ENCODE data around the gene KIF11. TPM values are rescaled to one million over a fixed set of nuclear protein-coding genes. Genes with fewer than 3 reads are reported as not detected.

KIF11 gene
- total RNA-seq, 1 experiment from 2014 or later: 47.8 TPM

DNA sequence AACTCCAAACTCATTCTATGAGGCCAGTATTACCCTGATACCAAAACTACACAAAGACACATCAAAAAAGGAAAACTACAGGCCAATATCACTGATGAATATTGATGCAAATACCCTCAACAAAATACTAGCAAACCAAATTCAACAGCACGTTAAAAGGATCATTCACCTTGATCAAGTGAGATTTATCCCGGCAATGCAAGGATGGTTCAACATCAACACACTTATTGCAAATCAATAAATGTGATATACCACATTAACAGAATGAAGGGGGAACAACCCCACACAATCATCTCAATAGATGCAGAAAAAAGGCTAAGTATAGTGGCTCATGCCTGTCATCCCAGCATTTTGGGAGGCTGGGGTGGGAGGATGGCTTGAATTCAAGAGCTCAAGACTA is 39.0 kb upstream of the KIF11 start:
- intact Hi-C loops (cut with micrococcal nuclease; ENCODE audit: unreplicated experiment): no loop called here
- H3K36me3 ChIP-seq (ENCODE audit: control insufficient read depth, insufficient read depth, low read length): peaks cover 2% of the 10 kb centered on the region; the same call in 1 of the 2 replicates
- TF ChIP-seq, protein P1, sequence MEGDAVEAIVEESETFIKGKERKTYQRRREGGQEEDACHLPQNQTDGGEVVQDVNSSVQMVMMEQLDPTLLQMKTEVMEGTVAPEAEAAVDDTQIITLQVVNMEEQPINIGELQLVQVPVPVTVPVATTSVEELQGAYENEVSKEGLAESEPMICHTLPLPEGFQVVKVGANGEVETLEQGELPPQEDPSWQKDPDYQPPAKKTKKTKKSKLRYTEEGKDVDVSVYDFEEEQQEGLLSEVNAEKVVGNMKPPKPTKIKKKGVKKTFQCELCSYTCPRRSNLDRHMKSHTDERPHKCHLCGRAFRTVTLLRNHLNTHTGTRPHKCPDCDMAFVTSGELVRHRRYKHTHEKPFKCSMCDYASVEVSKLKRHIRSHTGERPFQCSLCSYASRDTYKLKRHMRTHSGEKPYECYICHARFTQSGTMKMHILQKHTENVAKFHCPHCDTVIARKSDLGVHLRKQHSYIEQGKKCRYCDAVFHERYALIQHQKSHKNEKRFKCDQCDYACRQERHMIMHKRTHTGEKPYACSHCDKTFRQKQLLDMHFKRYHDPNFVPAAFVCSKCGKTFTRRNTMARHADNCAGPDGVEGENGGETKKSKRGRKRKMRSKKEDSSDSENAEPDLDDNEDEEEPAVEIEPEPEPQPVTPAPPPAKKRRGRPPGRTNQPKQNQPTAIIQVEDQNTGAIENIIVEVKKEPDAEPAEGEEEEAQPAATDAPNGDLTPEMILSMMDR (IDR thresholded peaks at IDR 0.05): no peak
- TF ChIP-seq SIN3A (IDR thresholded peaks at IDR 0.05; ENCODE audit: borderline replicate concordance, insufficient read depth, low read depth, low read length): no peak
- no peak for TF ChIP-seq POLR2AphosphoS5 (IDR thresholded peaks at IDR 0.05; ENCODE audit: low read depth, low read length)
- TF ChIP-seq, protein P2, sequence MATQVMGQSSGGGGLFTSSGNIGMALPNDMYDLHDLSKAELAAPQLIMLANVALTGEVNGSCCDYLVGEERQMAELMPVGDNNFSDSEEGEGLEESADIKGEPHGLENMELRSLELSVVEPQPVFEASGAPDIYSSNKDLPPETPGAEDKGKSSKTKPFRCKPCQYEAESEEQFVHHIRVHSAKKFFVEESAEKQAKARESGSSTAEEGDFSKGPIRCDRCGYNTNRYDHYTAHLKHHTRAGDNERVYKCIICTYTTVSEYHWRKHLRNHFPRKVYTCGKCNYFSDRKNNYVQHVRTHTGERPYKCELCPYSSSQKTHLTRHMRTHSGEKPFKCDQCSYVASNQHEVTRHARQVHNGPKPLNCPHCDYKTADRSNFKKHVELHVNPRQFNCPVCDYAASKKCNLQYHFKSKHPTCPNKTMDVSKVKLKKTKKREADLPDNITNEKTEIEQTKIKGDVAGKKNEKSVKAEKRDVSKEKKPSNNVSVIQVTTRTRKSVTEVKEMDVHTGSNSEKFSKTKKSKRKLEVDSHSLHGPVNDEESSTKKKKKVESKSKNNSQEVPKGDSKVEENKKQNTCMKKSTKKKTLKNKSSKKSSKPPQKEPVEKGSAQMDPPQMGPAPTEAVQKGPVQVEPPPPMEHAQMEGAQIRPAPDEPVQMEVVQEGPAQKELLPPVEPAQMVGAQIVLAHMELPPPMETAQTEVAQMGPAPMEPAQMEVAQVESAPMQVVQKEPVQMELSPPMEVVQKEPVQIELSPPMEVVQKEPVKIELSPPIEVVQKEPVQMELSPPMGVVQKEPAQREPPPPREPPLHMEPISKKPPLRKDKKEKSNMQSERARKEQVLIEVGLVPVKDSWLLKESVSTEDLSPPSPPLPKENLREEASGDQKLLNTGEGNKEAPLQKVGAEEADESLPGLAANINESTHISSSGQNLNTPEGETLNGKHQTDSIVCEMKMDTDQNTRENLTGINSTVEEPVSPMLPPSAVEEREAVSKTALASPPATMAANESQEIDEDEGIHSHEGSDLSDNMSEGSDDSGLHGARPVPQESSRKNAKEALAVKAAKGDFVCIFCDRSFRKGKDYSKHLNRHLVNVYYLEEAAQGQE (IDR thresholded peaks at IDR 0.05; ENCODE audit: insufficient read depth in 1 of 2, low read depth in 2 of 2, low read length in 1 of 2): no peak
- no peak for TF ChIP-seq TCF7L2 (IDR thresholded peaks at IDR 0.05; ENCODE audit: low read depth, low read length)
- ATAC-seq (no peak), DNase-seq (ENCODE audit: low read depth, low spot score) (no peak)
- H3K9me3 ChIP-seq (ENCODE audit: control insufficient read depth, insufficient read depth, low read depth, low read length): no peaks in the 10 kb centered on the region; the same call in 1 of the 2 replicates
- no peak overlapping the region for H3K27ac ChIP-seq (ENCODE audit: low read length)
- POLR2A ChIA-PET: no interaction called here
- no TSS peak for BruUV-seq (replicated peaks)
- in situ Hi-C loops (cut with HindIII; ENCODE audit: low pct_unique_long_range_greater_than_20kb, low sequenced_read_pairs): no loop called here
- CTCF ChIA-PET: no interaction called here
- no peak overlapping the region for H3K4me3 ChIP-seq (ENCODE audit: low read depth in 2 of 2, low read length in 2 of 2)
- H3K27me3 ChIP-seq (ENCODE audit: control insufficient read depth, insufficient read depth, low read length): no peaks in the 10 kb centered on the region
- H3K4me1 ChIP-seq (ENCODE audit: control insufficient read depth, insufficient read depth, low read length): no peaks in the 10 kb centered on the region

DNA sequence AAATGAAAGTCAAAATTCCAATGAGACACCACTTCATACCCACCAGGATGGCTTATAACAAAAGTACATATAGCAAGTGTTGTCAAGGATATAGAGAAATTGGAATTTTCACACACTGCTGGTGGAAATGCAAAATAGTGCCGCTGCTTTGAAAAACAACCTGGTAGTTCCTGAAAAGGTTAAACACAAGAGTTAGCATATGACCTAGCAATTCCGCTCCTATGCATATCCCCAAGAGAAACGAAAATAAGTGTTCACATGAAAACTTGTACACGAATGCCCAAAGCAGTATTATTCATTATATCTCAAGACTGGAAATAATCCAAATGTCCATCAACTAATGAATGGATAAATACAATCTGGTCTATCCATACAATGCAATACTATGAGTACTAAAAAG is 33.9 kb upstream of the KIF11 start:
- ChIA-PET POLR2A (no interaction called here), CTCF (no interaction called here)
- H3K9me3 ChIP-seq (ENCODE audit: control insufficient read depth, insufficient read depth, low read depth, low read length): no peaks in the 10 kb centered on the region; the same call in 1 of the 2 replicates
- TF ChIP-seq, protein P1 (IDR thresholded peaks at IDR 0.05): no peak
- no peak for TF ChIP-seq TCF7L2 (IDR thresholded peaks at IDR 0.05; ENCODE audit: low read depth, low read length)
- no peak for TF ChIP-seq POLR2AphosphoS5 (IDR thresholded peaks at IDR 0.05; ENCODE audit: low read depth, low read length)
- TF ChIP-seq SIN3A (IDR thresholded peaks at IDR 0.05; ENCODE audit: borderline replicate concordance, insufficient read depth, low read depth, low read length): no peak
- TF ChIP-seq, protein P2 (IDR thresholded peaks at IDR 0.05; ENCODE audit: insufficient read depth in 1 of 2, low read depth in 2 of 2, low read length in 1 of 2): no peak
- no peak for ATAC-seq
- no peaks in the 10 kb centered on the region for H3K27me3 ChIP-seq (ENCODE audit: control insufficient read depth, insufficient read depth, low read length)
- no peak overlapping the region for H3K4me3 ChIP-seq (ENCODE audit: low read depth in 2 of 2, low read length in 2 of 2)
- intact Hi-C loops (cut with micrococcal nuclease; ENCODE audit: unreplicated experiment) (no loop called here), in situ Hi-C loops (cut with HindIII; ENCODE audit: low pct_unique_long_range_greater_than_20kb, low sequenced_read_pairs) (no loop called here)
- H3K4me1 ChIP-seq (ENCODE audit: control insufficient read depth, insufficient read depth, low read length): no peaks in the 10 kb centered on the region
- peaks cover 3% of the 10 kb centered on the region; the same call in 1 of the 2 replicates for H3K36me3 ChIP-seq (ENCODE audit: control insufficient read depth, insufficient read depth, low read length)
- BruUV-seq (replicated peaks): no TSS peak
- H3K27ac ChIP-seq (ENCODE audit: low read length): no peak overlapping the region
- DNase-seq (ENCODE audit: low read depth, low spot score): no peak
